HEK293 (cell line): Measurements from ENCODE around the gene TPM3.

ENCODE experiments used
- PATZ1 ChIP-seq: fragments of 450-650 bp; formaldehyde crosslinking; IDR thresholded peaks from 2 replicates; pipeline ENCODE4 v1.5.1; 2016; ENCODE audit warnings: missing biosample characterization, missing genetic modification characterization
- REST ChIP-seq: fragments of 450-650 bp; formaldehyde crosslinking; IDR thresholded peaks from 2 replicates; pipeline ENCODE4 v1.5.1; 2016; ENCODE audit warnings: missing biosample characterization, missing genetic modification characterization
- ZNF302 ChIP-seq: fragments of 450-650 bp; formaldehyde crosslinking; IDR thresholded peaks from 2 replicates; pipeline ENCODE4 v1.5.1; 2016; ENCODE audit warnings: missing biosample characterization, missing genetic modification characterization, low read depth
- ZNF423 ChIP-seq: fragments of 450-650 bp; formaldehyde crosslinking; IDR thresholded peaks from 2 replicates; pipeline ENCODE4 v1.5.1; 2016; ENCODE audit warnings: missing biosample characterization, missing genetic modification characterization
- ZNF701 ChIP-seq: fragments of 450-650 bp; formaldehyde crosslinking; IDR thresholded peaks from 2 replicates; pipeline ENCODE4 v1.5.1; 2016; ENCODE audit warnings: missing biosample characterization, missing genetic modification characterization

- TF ChIP-seq ZNF423 (tag by site-specific recombination) (no peak), ZNF302 (tag by site-specific recombination) (no peak), ZNF701 (tag by site-specific recombination) (no peak), PATZ1 (tag by site-specific recombination) (no peak), REST (tag by site-specific recombination) (no peak)
These were observed 50.7 kb downstream of the TPM3 start for GRCh38 chr1:154141240-154141639.
